ENCODE results near the gene AUTS2. TPM values are rescaled to one million over a fixed set of nuclear protein-coding genes. Genes with fewer than 3 reads are reported as not detected.

The AUTS2 gene
- total RNA-seq, 1 experiment from 2014 or later = 50.0 TPM

DNA sequence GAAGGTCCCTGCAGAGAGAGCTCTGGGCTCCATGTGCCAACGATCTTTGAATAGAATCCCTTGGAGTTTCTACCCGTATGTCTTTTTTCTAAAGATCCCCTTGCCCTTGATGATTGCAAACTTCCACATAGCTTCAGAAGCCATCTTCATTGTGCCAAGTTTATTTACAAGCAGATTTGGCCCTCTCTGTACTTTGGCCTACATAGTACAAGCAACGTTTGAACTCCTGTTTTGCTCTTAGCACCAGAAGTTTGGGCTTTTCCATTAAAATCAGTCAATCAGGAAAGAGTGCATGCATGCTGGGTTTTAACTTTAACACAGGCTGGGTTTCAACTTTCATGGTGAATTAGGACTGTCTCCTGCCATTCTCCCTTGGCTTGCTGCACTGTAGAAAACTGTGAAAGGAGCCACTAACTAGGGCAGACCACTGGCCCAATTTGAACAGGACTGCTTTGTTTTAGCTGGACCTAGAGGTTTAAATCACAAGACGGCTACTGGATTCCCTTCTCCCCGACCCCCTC, 976.1 kb downstream of the AUTS2 start:
- no peak for DNase-seq (ENCODE audit: low spot score)
- H3K4me3 Mint-ChIP-seq = no peak overlapping the region
- H3K4me1 Mint-ChIP-seq = peaks cover 10% of the 10 kb centered on the region; the same call in 1 of the 2 replicates
- no peaks in the 10 kb centered on the region for H3K36me3 Mint-ChIP-seq
- TF ChIP-seq, protein P1, sequence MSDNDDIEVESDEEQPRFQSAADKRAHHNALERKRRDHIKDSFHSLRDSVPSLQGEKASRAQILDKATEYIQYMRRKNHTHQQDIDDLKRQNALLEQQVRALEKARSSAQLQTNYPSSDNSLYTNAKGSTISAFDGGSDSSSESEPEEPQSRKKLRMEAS (CRISPR knock-in tag; IDR thresholded peaks at IDR 0.05) = no peak
- TF ChIP-seq ZNF121 (CRISPR knock-in tag; IDR thresholded peaks at IDR 0.05) (no peak), ZNF232 (CRISPR knock-in tag; IDR thresholded peaks at IDR 0.05) (no peak), PRRX2 (CRISPR knock-in tag; IDR thresholded peaks at IDR 0.05) (no peak), SP1 (CRISPR knock-in tag; conservative IDR thresholded peaks at IDR 0.05) (no peak), ZNF416 (CRISPR knock-in tag; IDR thresholded peaks at IDR 0.05) (no peak), ZNF263 (CRISPR knock-in tag; IDR thresholded peaks at IDR 0.05; ENCODE audit: low read depth) (no peak)
- TF ChIP-seq, protein P2, sequence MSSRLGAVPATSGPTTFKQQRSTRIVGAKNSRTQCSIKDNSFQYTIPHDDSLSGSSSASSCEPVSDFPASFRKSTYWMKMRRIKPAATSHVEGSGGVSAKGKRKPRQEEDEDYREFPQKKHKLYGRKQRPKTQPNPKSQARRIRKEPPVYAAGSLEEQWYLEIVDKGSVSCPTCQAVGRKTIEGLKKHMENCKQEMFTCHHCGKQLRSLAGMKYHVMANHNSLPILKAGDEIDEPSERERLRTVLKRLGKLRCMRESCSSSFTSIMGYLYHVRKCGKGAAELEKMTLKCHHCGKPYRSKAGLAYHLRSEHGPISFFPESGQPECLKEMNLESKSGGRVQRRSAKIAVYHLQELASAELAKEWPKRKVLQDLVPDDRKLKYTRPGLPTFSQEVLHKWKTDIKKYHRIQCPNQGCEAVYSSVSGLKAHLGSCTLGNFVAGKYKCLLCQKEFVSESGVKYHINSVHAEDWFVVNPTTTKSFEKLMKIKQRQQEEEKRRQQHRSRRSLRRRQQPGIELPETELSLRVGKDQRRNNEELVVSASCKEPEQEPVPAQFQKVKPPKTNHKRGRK (CRISPR knock-in tag; IDR thresholded peaks at IDR 0.05; ENCODE audit: borderline replicate concordance) = no peak
- H3K27me3 Mint-ChIP-seq (ENCODE audit: low read depth) = peaks cover 28% of the 10 kb centered on the region
- no peak overlapping the region for H3K27ac Mint-ChIP-seq
- CTCF ChIA-PET = no interaction called here
- no peak for ATAC-seq
- POLR2A ChIA-PET = no interaction called here
- peaks cover 5% of the 10 kb centered on the region; the same call in 1 of the 2 replicates for H3K9me3 Mint-ChIP-seq

DNA sequence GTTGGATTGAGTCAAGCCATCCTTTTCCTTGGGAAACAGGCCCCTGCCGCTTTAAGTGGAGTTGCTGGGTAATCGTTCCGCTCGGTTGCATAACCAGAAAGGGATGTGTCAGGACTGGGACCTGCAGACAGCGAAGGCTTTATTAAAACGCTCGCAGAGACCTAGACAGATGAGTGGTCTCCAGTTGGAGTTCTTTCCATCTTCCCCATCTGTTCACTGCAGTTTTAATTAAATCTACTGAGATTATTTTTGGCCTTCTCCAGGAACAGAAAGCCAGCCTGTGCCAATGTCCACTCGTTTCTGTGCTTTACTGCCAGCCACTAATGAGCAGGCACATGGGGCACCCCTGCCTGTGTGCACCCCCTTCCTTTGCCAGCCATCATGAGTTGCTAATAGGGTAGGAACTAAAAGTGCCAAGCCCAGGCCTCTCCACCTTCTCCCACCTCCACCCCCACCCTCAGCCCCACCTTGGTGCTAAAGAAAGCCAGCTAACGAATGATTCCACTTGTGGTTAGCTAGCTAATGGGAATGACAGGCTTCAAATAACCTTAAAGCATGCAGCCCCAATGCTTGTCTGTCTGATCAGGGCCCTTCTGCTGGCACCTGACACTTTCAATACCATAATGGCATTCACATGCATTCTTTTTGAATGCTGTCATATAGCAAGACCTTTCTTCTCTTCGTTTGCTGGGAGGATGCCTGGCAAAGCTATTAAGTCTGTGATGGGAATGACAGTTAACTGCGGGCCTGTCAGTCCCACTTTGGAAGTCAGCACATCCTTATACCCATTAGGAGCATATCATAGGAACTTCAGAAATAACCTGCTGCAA, 976.9 kb downstream of the AUTS2 start:
- DNase-seq (ENCODE audit: low spot score) (no peak), ATAC-seq (no peak)
- H3K27me3 Mint-ChIP-seq (ENCODE audit: low read depth) = peaks cover 23% of the 10 kb centered on the region
- TF ChIP-seq, protein P3, sequence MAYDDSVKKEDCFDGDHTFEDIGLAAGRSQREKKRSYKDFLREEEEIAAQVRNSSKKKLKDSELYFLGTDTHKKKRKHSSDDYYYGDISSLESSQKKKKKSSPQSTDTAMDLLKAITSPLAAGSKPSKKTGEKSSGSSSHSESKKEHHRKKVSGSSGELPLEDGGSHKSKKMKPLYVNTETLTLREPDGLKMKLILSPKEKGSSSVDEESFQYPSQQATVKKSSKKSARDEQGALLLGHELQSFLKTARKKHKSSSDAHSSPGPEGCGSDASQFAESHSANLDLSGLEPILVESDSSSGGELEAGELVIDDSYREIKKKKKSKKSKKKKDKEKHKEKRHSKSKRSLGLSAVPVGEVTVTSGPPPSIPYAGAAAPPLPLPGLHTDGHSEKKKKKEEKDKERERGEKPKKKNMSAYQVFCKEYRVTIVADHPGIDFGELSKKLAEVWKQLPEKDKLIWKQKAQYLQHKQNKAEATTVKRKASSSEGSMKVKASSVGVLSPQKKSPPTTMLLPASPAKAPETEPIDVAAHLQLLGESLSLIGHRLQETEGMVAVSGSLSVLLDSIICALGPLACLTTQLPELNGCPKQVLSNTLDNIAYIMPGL (CRISPR knock-in tag; IDR thresholded peaks at IDR 0.05) = no peak
- TF ChIP-seq ZBTB21 (CRISPR knock-in tag; IDR thresholded peaks at IDR 0.05; ENCODE audit: borderline replicate concordance) (no peak), ATF1 (CRISPR knock-in tag; IDR thresholded peaks at IDR 0.05) (no peak), ZNF138 (CRISPR knock-in tag; conservative IDR thresholded peaks at IDR 0.05) (no peak), HMGA2 (CRISPR knock-in tag; IDR thresholded peaks at IDR 0.05) (no peak), JUN (CRISPR knock-in tag; IDR thresholded peaks at IDR 0.05) (no peak), ZNF263 (CRISPR knock-in tag; IDR thresholded peaks at IDR 0.05; ENCODE audit: low read depth) (no peak), GABPB1 (CRISPR knock-in tag; IDR thresholded peaks at IDR 0.05) (no peak), FOXP1 (CRISPR knock-in tag; IDR thresholded peaks at IDR 0.05; ENCODE audit: borderline replicate concordance) (no peak), ELF4 (CRISPR knock-in tag; IDR thresholded peaks at IDR 0.05; ENCODE audit: low read depth) (no peak)
- TF ChIP-seq, protein P4, sequence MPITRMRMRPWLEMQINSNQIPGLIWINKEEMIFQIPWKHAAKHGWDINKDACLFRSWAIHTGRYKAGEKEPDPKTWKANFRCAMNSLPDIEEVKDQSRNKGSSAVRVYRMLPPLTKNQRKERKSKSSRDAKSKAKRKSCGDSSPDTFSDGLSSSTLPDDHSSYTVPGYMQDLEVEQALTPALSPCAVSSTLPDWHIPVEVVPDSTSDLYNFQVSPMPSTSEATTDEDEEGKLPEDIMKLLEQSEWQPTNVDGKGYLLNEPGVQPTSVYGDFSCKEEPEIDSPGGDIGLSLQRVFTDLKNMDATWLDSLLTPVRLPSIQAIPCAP (CRISPR knock-in tag; IDR thresholded peaks at IDR 0.05) = no peak
- TF ChIP-seq, protein P5, sequence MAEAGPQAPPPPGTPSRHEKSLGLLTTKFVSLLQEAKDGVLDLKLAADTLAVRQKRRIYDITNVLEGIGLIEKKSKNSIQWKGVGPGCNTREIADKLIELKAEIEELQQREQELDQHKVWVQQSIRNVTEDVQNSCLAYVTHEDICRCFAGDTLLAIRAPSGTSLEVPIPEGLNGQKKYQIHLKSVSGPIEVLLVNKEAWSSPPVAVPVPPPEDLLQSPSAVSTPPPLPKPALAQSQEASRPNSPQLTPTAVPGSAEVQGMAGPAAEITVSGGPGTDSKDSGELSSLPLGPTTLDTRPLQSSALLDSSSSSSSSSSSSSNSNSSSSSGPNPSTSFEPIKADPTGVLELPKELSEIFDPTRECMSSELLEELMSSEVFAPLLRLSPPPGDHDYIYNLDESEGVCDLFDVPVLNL (CRISPR knock-in tag; IDR thresholded peaks at IDR 0.05; ENCODE audit: borderline replicate concordance, low read depth) = no peak
- TF ChIP-seq, protein P1 (CRISPR knock-in tag; IDR thresholded peaks at IDR 0.05) = no peak
- TF ChIP-seq, protein P6, sequence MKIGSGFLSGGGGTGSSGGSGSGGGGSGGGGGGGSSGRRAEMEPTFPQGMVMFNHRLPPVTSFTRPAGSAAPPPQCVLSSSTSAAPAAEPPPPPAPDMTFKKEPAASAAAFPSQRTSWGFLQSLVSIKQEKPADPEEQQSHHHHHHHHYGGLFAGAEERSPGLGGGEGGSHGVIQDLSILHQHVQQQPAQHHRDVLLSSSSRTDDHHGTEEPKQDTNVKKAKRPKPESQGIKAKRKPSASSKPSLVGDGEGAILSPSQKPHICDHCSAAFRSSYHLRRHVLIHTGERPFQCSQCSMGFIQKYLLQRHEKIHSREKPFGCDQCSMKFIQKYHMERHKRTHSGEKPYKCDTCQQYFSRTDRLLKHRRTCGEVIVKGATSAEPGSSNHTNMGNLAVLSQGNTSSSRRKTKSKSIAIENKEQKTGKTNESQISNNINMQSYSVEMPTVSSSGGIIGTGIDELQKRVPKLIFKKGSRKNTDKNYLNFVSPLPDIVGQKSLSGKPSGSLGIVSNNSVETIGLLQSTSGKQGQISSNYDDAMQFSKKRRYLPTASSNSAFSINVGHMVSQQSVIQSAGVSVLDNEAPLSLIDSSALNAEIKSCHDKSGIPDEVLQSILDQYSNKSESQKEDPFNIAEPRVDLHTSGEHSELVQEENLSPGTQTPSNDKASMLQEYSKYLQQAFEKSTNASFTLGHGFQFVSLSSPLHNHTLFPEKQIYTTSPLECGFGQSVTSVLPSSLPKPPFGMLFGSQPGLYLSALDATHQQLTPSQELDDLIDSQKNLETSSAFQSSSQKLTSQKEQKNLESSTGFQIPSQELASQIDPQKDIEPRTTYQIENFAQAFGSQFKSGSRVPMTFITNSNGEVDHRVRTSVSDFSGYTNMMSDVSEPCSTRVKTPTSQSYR (CRISPR knock-in tag; IDR thresholded peaks at IDR 0.05) = no peak
- no peak overlapping the region for H3K4me3 Mint-ChIP-seq
- peaks cover 6% of the 10 kb centered on the region; the same call in 1 of the 2 replicates for H3K4me1 Mint-ChIP-seq
- no peaks in the 10 kb centered on the region for H3K36me3 Mint-ChIP-seq
- ChIA-PET POLR2A (no interaction called here), CTCF (no interaction called here)
- peaks cover 5% of the 10 kb centered on the region; the same call in 1 of the 2 replicates for H3K9me3 Mint-ChIP-seq
- no peak overlapping the region for H3K27ac Mint-ChIP-seq
